RCC 7860 (cell line): ENCODE measurements around the gene TLCD3B.

ENCODE experiments used
- DNase-seq: peaks from one replicate; pipeline ENCODE4 v3.0.0-alpha.2; 2015; ENCODE audit warnings: low spot score
- FAIRE-seq: peaks from 2 replicates; lab custom pipeline; 2012; peaks lifted over from hg19 to GRCh38; lab: Jason Lieb, UNC

The TLCD3B gene

DNA sequence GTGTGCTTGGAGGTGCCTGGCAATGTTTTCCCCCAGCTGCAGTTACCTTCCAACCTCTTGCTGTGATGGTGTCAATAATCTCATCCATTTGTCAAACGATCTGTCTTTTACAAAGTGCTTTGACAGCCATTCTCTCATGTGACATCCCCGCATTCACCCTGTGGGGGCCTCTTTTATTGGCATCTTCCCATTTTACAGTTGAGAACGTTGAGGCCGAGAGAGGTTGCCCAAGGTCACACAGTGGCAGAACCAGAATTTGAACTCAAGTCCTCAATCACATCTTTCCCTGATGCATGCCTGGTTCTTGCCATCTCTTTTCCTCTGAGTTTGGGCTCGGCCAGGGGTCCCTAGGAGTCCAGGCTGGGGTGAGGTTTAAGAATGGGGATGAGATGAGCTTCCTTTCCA is 55.9 kb downstream of the TLCD3B start:
- no peak for DNase-seq
- FAIRE-seq, result no peak
